GM23248 (cell line): ENCODE data around the gene PPP2R5D. TPM values are rescaled to one million over a fixed set of nuclear protein-coding genes. Genes with fewer than 3 reads are reported as not detected.

Experiments
- DNase-seq: peaks from one replicate; pipeline ENCODE4 v3.0.0-alpha.2; 2015
- H2AFZ ChIP-seq: fragments of 200-600 bp; sonication (generic); 2 replicates; pipeline ENCODE4 v1.6.1; 2016; ENCODE audit warnings: antibody characterized with exemption
- H3F3A ChIP-seq: fragments of 200-600 bp; sonication (generic); 2 replicates; pipeline ENCODE4 v1.6.1; 2016; ENCODE audit warnings: mild to moderate bottlenecking, antibody characterized with exemption, mixed run types; ENCODE audit not compliant: insufficient read depth
- H3K27ac ChIP-seq: fragments of 200-600 bp; sonication (generic); 2 replicates; pipeline ENCODE4 v1.5.1; 2016; ENCODE audit warnings: mild to moderate bottlenecking
- H3K27me3 ChIP-seq: fragments of 200-600 bp; sonication (generic); replicated peaks from 2 replicates; pipeline ENCODE4 v1.6.1; 2016; ENCODE audit warnings: mild to moderate bottlenecking; ENCODE audit not compliant: insufficient read depth
- H3K36me3 ChIP-seq: fragments of 200-600 bp; sonication (generic); 2 replicates; pipeline ENCODE4 v1.6.1; 2016; ENCODE audit warnings: low read depth, mild to moderate bottlenecking
- H3K4me1 ChIP-seq: fragments of 200-600 bp; sonication (generic); 2 replicates; pipeline ENCODE4 v1.6.1; 2016; ENCODE audit warnings: mild to moderate bottlenecking; ENCODE audit not compliant: insufficient read depth
- H3K4me2 ChIP-seq: fragments of 200-600 bp; sonication (generic); one replicate; pipeline ENCODE4 v1.6.1; 2016; ENCODE audit warnings: mild to moderate bottlenecking; ENCODE audit not compliant: unreplicated experiment
- H3K4me3 ChIP-seq: fragments of 200-600 bp; sonication (generic); 2 replicates; pipeline ENCODE4 v1.5.1; 2016; ENCODE audit warnings: mild to moderate bottlenecking
- H3K79me2 ChIP-seq: fragments of 200-600 bp; sonication (generic); 2 replicates; pipeline ENCODE4 v1.6.1; 2016; ENCODE audit warnings: mild to moderate bottlenecking; ENCODE audit not compliant: insufficient read depth
- H3K9ac ChIP-seq: fragments of 200-600 bp; sonication (generic); 2 replicates; pipeline ENCODE4 v1.6.1; 2016; ENCODE audit warnings: mild to moderate bottlenecking
- H3K9me2 ChIP-seq: fragments of 200-600 bp; sonication (generic); 2 replicates; pipeline ENCODE4 v1.6.1; 2016; ENCODE audit warnings: mixed run types, mild to moderate bottlenecking, moderate library complexity; ENCODE audit not compliant: insufficient read depth
- H3K9me3 ChIP-seq: fragments of 200-600 bp; sonication (generic); one replicate; pipeline ENCODE4 v1.6.1; 2017; ENCODE audit warnings: low read depth
- H4K20me1 ChIP-seq: fragments of 200-600 bp; sonication (generic); 2 replicates; pipeline ENCODE4 v1.6.0; 2016; ENCODE audit not compliant: insufficient read depth
- EZH2 ChIP-seq: fragments of 200-600 bp; sonication (generic); IDR thresholded peaks from 2 replicates; pipeline ENCODE4 v1.6.1; 2018; ENCODE audit warnings: antibody characterized with exemption, mild to moderate bottlenecking; ENCODE audit not compliant: insufficient read depth, poor library complexity, severe bottlenecking
- EZH2phosphoT487 ChIP-seq: fragments of 200-600 bp; sonication (generic); IDR thresholded peaks from 2 replicates; pipeline ENCODE4 v1.6.1; 2018; ENCODE audit warnings: antibody characterized with exemption, moderate library complexity, mild to moderate bottlenecking, low read depth; ENCODE audit not compliant: insufficient read depth
- WGBS, 2 experiments: methylation state at CpG; one replicate each; pipeline ENCODE4 v1.1.6; 2015 to 2017; ENCODE audit warnings: low lambda C conversion rate in 2 of 2, low coverage in 1 of 2; ENCODE audit errors: missing lambda C conversion rate in 2 of 2; 5-methylcytosine and 5-hydroxymethylcytosine counted together
- in situ Hi-C: fragments of 300-500 bp; cut with MboI; formaldehyde crosslinking; loops from 2 replicates; pipeline ENCODE4 v1.15.0; 2020
- polyA plus RNA-seq: library from polyadenylated mRNA; unstranded; fragments of >200 nt; fragmentation: Nextera tagmentation; extraction: Ambion mirVana; gene quantifications from 2 replicates; pipeline ENCODE4 v1.2.1, GENCODE V29; 2016
- total RNA-seq: library from RNA; depleted of rRNA; stranded (reverse); fragments of >200 nt; shearing (Covaris generic); gene quantifications from 2 replicates; pipeline ENCODE4 v1.2.3, GENCODE V29; 2014

The PPP2R5D gene
- total and polyA plus RNA-seq, 2 experiments from 2014 or later, result 40.7 to 42.7 TPM

DNA sequence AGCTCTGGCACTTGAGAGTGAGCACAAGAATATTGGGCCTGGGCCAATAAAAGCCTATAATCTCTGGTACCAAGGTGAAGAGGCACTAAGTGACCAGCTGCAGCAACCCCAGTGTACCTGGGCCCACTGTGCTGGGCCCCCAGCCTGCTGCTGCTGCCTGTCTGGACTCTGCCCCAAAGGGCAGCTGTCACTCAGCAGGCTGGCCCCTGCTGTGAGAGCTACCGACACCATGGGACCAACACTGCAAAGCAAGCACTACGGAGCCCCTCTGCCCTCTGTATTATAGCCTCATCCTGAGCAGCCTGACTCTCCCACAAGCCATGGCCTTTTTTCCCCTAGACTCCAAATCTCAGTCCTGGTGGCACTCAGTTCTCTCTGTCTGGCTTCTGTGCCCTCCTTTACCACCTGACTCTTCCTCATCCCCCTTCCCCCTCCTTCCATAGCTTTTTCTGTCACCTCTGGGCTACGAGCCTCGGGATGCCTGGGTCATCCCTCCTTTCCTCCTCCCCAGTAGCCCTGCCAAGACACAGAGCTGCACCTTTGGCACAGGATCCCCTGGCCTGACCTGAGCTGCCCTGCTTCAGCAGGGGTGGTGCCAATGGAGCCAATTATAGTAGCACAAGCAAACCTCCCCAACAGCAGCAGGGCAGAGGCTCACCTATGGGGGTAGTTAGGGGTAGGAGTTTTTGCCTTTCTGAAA lies 51.3 kb downstream of the PPP2R5D start:
- peaks cover 29% of the 10 kb centered on the region; the same call in 1 of the 2 replicates for H3F3A ChIP-seq
- no peak for DNase-seq
- no peak overlapping the region for H3K4me2 ChIP-seq
- in situ Hi-C loops, result no loop called here
- no peak overlapping the region for H3K9ac ChIP-seq
- no peaks in the 10 kb centered on the region for H3K79me2 ChIP-seq
- 66 to 74% methylated on average over 4 of the region's 4 CpGs for WGBS, 2 experiments
- H3K27ac ChIP-seq, result no peak overlapping the region
- H4K20me1 ChIP-seq, result no peaks in the 10 kb centered on the region
- no peak overlapping the region for H2AFZ ChIP-seq
- no peak for TF ChIP-seq EZH2phosphoT487
- no peak for TF ChIP-seq EZH2
- peaks cover 6% of the 10 kb centered on the region; the same call in 1 of the 2 replicates for H3K36me3 ChIP-seq
- no peaks in the 10 kb centered on the region for H3K9me3 ChIP-seq
- no peaks in the 10 kb centered on the region for H3K9me2 ChIP-seq
- no peaks in the 10 kb centered on the region for H3K27me3 ChIP-seq
- no peaks in the 10 kb centered on the region for H3K4me1 ChIP-seq
- H3K4me3 ChIP-seq, result no peak overlapping the region

DNA sequence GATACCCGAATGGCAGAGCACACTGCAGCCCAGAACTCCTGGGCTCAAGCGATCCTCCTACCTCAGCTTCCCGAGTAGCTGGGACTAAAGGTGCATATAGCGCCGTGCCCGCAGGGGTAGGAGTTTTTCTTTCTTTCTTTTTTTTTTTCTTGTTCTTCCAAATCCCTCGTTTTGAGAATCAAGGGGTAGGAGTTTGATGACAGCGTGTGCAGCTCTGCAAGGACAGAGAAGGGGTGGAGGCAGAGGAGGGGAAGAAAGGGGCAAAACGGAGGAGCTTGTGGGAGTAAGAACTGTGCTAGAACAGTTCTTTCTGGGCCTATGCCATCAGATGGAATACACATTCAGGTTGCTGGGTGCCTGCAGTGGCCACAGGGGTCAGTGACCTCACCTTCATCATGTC lies 52.3 kb downstream of the PPP2R5D start:
- in situ Hi-C loops, result no loop called here

DNA sequence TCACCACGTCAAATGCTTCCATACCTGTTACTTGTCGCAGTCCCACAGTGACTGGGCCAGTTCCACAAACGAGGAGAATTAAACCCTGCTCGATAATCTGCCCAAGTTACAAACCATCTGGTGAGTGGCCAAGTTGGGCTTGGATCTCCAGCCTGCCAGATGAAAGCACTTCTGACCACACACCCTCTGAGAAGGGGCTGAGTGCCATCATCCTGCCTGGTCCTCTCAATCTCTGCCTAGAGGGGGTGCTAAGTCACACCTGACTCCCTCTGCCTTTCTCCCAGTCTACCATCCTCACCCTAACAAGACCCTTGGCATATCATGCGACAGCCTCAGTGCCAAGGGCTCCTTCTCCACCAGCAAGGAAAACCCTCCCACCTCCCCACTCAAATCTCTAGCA lies 52.8 kb downstream of the PPP2R5D start:
- no peak overlapping the region for H3K9ac ChIP-seq
- no peak for TF ChIP-seq EZH2phosphoT487
- no peak for TF ChIP-seq EZH2
- H3K9me2 ChIP-seq, result no peaks in the 10 kb centered on the region
- no peak overlapping the region for H3K27ac ChIP-seq
- H3K79me2 ChIP-seq, result no peaks in the 10 kb centered on the region
- no peaks in the 10 kb centered on the region; the same call in 1 of the 2 replicates for H3K36me3 ChIP-seq
- H4K20me1 ChIP-seq, result no peaks in the 10 kb centered on the region
- H3F3A ChIP-seq, result peaks cover 21% of the 10 kb centered on the region; the same call in 1 of the 2 replicates
- H3K4me3 ChIP-seq, result no peak overlapping the region
- H2AFZ ChIP-seq, result no peak overlapping the region
- WGBS, 2 experiments, result 56 to 62% methylated on average over 5 of the region's 5 CpGs
- H3K4me1 ChIP-seq, result no peaks in the 10 kb centered on the region
- no peaks in the 10 kb centered on the region for H3K9me3 ChIP-seq
- no peaks in the 10 kb centered on the region for H3K27me3 ChIP-seq
- no peak for DNase-seq
- in situ Hi-C loops, result no loop called here
- no peak overlapping the region for H3K4me2 ChIP-seq

More for the DNA sequence above, 52.3 kb downstream of the PPP2R5D start:
- Histone ChIP-seq H3K27me3 (no peaks in the 10 kb centered on the region), H3K4me1 (no peaks in the 10 kb centered on the region), H3F3A (peaks cover 26% of the 10 kb centered on the region; the same call in 1 of the 2 replicates), H3K4me2 (no peak overlapping the region), H4K20me1 (no peaks in the 10 kb centered on the region), H3K27ac (no peak overlapping the region), H3K79me2 (no peaks in the 10 kb centered on the region), H3K9me3 (no peaks in the 10 kb centered on the region), H3K9ac (no peak overlapping the region), H3K9me2 (no peaks in the 10 kb centered on the region), H3K4me3 (no peak overlapping the region), H2AFZ (no peak overlapping the region), H3K36me3 (no peaks in the 10 kb centered on the region; the same call in 1 of the 2 replicates)
- TF ChIP-seq EZH2phosphoT487 (no peak), EZH2 (no peak)
- no peak for DNase-seq
- WGBS, 2 experiments, result 92 to 93% methylated on average over 9 of the region's 9 CpGs

DNA sequence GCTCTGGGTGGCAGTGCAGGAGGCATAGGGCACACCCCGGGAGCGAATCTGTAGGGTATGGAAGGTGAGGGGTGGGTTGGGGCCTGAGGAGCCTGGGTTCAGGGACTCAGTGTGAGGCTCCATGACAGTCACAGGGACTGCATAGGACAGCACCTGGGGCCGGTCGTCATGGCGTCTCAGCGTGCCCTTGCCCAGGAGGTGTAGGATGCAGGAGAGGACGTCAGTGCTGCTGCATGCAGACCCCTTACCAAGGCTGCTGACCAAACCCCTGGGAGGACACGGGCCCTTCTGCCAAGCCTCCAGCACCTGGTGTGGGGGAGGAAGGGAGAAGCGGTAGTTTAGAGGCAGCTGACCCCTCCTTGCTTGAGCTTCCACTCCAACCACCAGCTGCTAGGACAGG lies 53.3 kb downstream of the PPP2R5D start:
- no peak for DNase-seq
- Histone ChIP-seq H2AFZ (no peak overlapping the region), H3K4me3 (no peak overlapping the region), H3K9ac (no peak overlapping the region), H3K27me3 (no peaks in the 10 kb centered on the region), H3K9me2 (no peaks in the 10 kb centered on the region), H3F3A (peaks cover 16% of the 10 kb centered on the region; the same call in 1 of the 2 replicates), H3K4me2 (no peak overlapping the region), H3K27ac (no peak overlapping the region), H3K79me2 (no peaks in the 10 kb centered on the region), H3K9me3 (no peaks in the 10 kb centered on the region), H3K4me1 (no peaks in the 10 kb centered on the region), H4K20me1 (no peaks in the 10 kb centered on the region), H3K36me3 (peaks cover 4% of the 10 kb centered on the region; the same call in 1 of the 2 replicates)
- in situ Hi-C loops, result no loop called here
- 85 to 94% methylated on average over 8 to 9 of the region's 9 CpGs for WGBS, 2 experiments
- TF ChIP-seq EZH2phosphoT487, result no peak
- no peak for TF ChIP-seq EZH2
